HEK293 (cell line): ENCODE data around the gene CEBPA.
A peak's percentile ranks its signal among the peaks of the same experiment; 100 is the strongest.

Experiments
- CTCF ChIA-PET: fragments of 350-600 bp; formaldehyde crosslinking; extraction: SDS; loops from one replicate; lab custom pipeline; 2021; ENCODE audit warnings: antibody characterized with exemption; lab: Yijun Ruan, JAX
- POLR2A ChIA-PET: fragments of 300-600 bp; formaldehyde crosslinking; extraction: SDS; loops from one replicate; lab custom pipeline; 2020; ENCODE audit warnings: antibody characterized with exemption, inconsistent platforms; lab: Yijun Ruan, JAX
- H3K27ac ChIP-seq: fragments of 200-500 bp; sonication (Bioruptor generic); 2 replicates; pipeline ENCODE4 v1.5.1; 2014; ENCODE audit warnings: low read depth, low read length, control low read depth, inconsistent platforms; ENCODE audit errors: extremely low read depth
- H3K36me3 ChIP-seq, 2 experiments: fragments of 200-500 bp in 1 of 2; sonication (Bioruptor generic) in 1 of 2; 1 replicate in 1 of 2; 2 replicates in 1 of 2; pipeline ENCODE4 v1.5.1; 2014 to 2017; ENCODE audit warnings: inconsistent platforms in 2 of 2, low read length in 2 of 2; ENCODE audit not compliant: control insufficient read depth in 2 of 2, insufficient read depth in 1 of 2
- H3K4me1 ChIP-seq: fragments of 200-500 bp; sonication (Bioruptor generic); 2 replicates; pipeline ENCODE4 v1.5.1; 2014; ENCODE audit warnings: mild to moderate bottlenecking, low read length, inconsistent platforms; ENCODE audit not compliant: control insufficient read depth, insufficient read depth
- H3K4me3 ChIP-seq: 2 replicates; pipeline ENCODE4 v1.5.1; 2011; ENCODE audit warnings: low read depth, mild to moderate bottlenecking, control low read depth, low read length, moderate library complexity
- H3K9me3 ChIP-seq: fragments of 200-500 bp; sonication (Bioruptor generic); 2 replicates; pipeline ENCODE4 v1.5.1; 2014; ENCODE audit warnings: low read depth, low read length, inconsistent platforms; ENCODE audit not compliant: control insufficient read depth, insufficient read depth
- FEZF1 ChIP-seq: fragments of 450-650 bp; formaldehyde crosslinking; IDR thresholded peaks from 2 replicates; pipeline ENCODE4 v1.5.1; 2016; ENCODE audit warnings: missing biosample characterization, missing genetic modification characterization
- GLIS1 ChIP-seq: fragments of 450-650 bp; formaldehyde crosslinking; IDR thresholded peaks from 2 replicates; pipeline ENCODE4 v1.5.1; 2016; ENCODE audit warnings: missing biosample characterization, missing genetic modification characterization
- HOXC10 ChIP-seq: sonication (generic); formaldehyde crosslinking; IDR thresholded peaks from 2 replicates; pipeline ENCODE4 v1.8.1; 2023; ENCODE audit warnings: mild to moderate bottlenecking, missing genetic modification reagents
- KLF8 ChIP-seq: fragments of 450-650 bp; formaldehyde crosslinking; IDR thresholded peaks from 2 replicates; pipeline ENCODE4 v1.5.1; 2016; ENCODE audit warnings: missing biosample characterization, missing genetic modification characterization
- MZF1 ChIP-seq: fragments of 450-650 bp; formaldehyde crosslinking; IDR thresholded peaks from 2 replicates; pipeline ENCODE4 v1.5.1; 2017; ENCODE audit warnings: missing biosample characterization, missing genetic modification characterization, borderline replicate concordance
- OVOL3 ChIP-seq: fragments of 450-650 bp; formaldehyde crosslinking; IDR thresholded peaks from 2 replicates; pipeline ENCODE4 v1.5.1; 2016; ENCODE audit warnings: missing biosample characterization, missing genetic modification characterization
- PRDM1 ChIP-seq: fragments of 450-650 bp; formaldehyde crosslinking; IDR thresholded peaks from 2 replicates; pipeline ENCODE4; 2016; ENCODE audit warnings: missing biosample characterization, missing genetic modification characterization
- TCF7L2 ChIP-seq: IDR thresholded peaks from 2 replicates; pipeline ENCODE4 v1.6.1; 2011; ENCODE audit warnings: low read depth, mild to moderate bottlenecking, inconsistent platforms, low read length, moderate library complexity, borderline replicate concordance
- ZBTB7A ChIP-seq: fragments of 450-650 bp; formaldehyde crosslinking; IDR thresholded peaks from 2 replicates; pipeline ENCODE4 v1.5.1; 2016; ENCODE audit warnings: low read depth, missing biosample characterization, missing genetic modification characterization
- ZFHX2 ChIP-seq: fragments of 450-650 bp; formaldehyde crosslinking; conservative IDR thresholded peaks from 2 replicates; pipeline ENCODE4 v1.5.1; 2016; ENCODE audit warnings: missing biosample characterization, missing genetic modification characterization
- ZFP37 ChIP-seq: fragments of 450-650 bp; formaldehyde crosslinking; IDR thresholded peaks from 2 replicates; pipeline ENCODE4 v1.5.1; 2016; ENCODE audit warnings: missing biosample characterization, missing genetic modification characterization
- ZNF112 ChIP-seq: fragments of 450-650 bp; formaldehyde crosslinking; IDR thresholded peaks from 2 replicates; pipeline ENCODE4 v1.5.0; 2017; ENCODE audit warnings: missing biosample characterization, missing genetic modification characterization
- ZNF114 ChIP-seq: fragments of 450-650 bp; formaldehyde crosslinking; IDR thresholded peaks from 2 replicates; pipeline ENCODE4 v1.5.0; 2017; ENCODE audit warnings: missing biosample characterization, missing genetic modification characterization
- ZNF132 ChIP-seq: fragments of 450-650 bp; formaldehyde crosslinking; IDR thresholded peaks from 2 replicates; pipeline ENCODE4 v1.5.1; 2017; ENCODE audit warnings: missing biosample characterization, missing genetic modification characterization, borderline replicate concordance
- ZNF133 ChIP-seq: fragments of 450-650 bp; formaldehyde crosslinking; IDR thresholded peaks from 2 replicates; pipeline ENCODE4 v1.5.1; 2016; ENCODE audit warnings: missing biosample characterization, missing genetic modification characterization
- ZNF175 ChIP-seq: fragments of 450-650 bp; formaldehyde crosslinking; IDR thresholded peaks from 2 replicates; pipeline ENCODE4 v1.5.1; 2016; ENCODE audit warnings: missing biosample characterization, missing genetic modification characterization
- ZNF211 ChIP-seq: fragments of 450-650 bp; formaldehyde crosslinking; IDR thresholded peaks from 2 replicates; pipeline ENCODE4 v1.5.1; 2016; ENCODE audit warnings: low read depth, missing biosample characterization, missing genetic modification characterization
- ZNF239 ChIP-seq: fragments of 450-650 bp; formaldehyde crosslinking; IDR thresholded peaks from 2 replicates; pipeline ENCODE4 v1.5.1; 2016; ENCODE audit warnings: missing biosample characterization, missing genetic modification characterization
- ZNF335 ChIP-seq: fragments of 450-650 bp; formaldehyde crosslinking; conservative IDR thresholded peaks from 2 replicates; pipeline ENCODE4 v1.5.1; 2016; ENCODE audit warnings: missing biosample characterization, missing genetic modification characterization
- ZNF391 ChIP-seq: fragments of 450-650 bp; formaldehyde crosslinking; IDR thresholded peaks from 2 replicates; pipeline ENCODE4 v1.5.1; 2016; ENCODE audit warnings: low read depth, missing biosample characterization, missing genetic modification characterization, borderline replicate concordance
- ZNF473 ChIP-seq: fragments of 450-650 bp; formaldehyde crosslinking; IDR thresholded peaks from 2 replicates; pipeline ENCODE4 v1.5.1; 2017; ENCODE audit warnings: missing biosample characterization, missing genetic modification characterization
- ZNF48 ChIP-seq: fragments of 450-650 bp; formaldehyde crosslinking; IDR thresholded peaks from 2 replicates; pipeline ENCODE4 v1.5.1; 2016; ENCODE audit warnings: missing biosample characterization, missing genetic modification characterization
- ZNF514 ChIP-seq: fragments of 450-650 bp; formaldehyde crosslinking; IDR thresholded peaks from 2 replicates; pipeline ENCODE4 v1.5.1; 2016; ENCODE audit warnings: missing biosample characterization, missing genetic modification characterization
- ZNF530 ChIP-seq: fragments of 450-650 bp; formaldehyde crosslinking; IDR thresholded peaks from 2 replicates; pipeline ENCODE4 v1.5.1; 2016; ENCODE audit warnings: low read depth, missing biosample characterization, missing genetic modification characterization
- ZNF548 ChIP-seq: fragments of 450-650 bp; formaldehyde crosslinking; IDR thresholded peaks from 2 replicates; pipeline ENCODE4 v1.5.1; 2016; ENCODE audit warnings: missing biosample characterization, missing genetic modification characterization
- ZNF560 ChIP-seq: fragments of 450-650 bp; formaldehyde crosslinking; IDR thresholded peaks from 2 replicates; pipeline ENCODE4 v1.5.1; 2017; ENCODE audit warnings: missing biosample characterization, missing genetic modification characterization, borderline replicate concordance
- ZNF624 ChIP-seq: fragments of 450-650 bp; formaldehyde crosslinking; IDR thresholded peaks from 2 replicates; pipeline ENCODE4 v1.5.1; 2017; ENCODE audit warnings: missing biosample characterization, missing genetic modification characterization
- ZNF626 ChIP-seq: fragments of 450-650 bp; sonication (Bioruptor Pico); formaldehyde crosslinking; IDR thresholded peaks from 2 replicates; pipeline ENCODE4 v1.5.1; 2018; ENCODE audit warnings: missing biosample characterization, missing genetic modification characterization, inconsistent platforms
- ZNF707 ChIP-seq: fragments of 450-650 bp; formaldehyde crosslinking; IDR thresholded peaks from 2 replicates; pipeline ENCODE4 v1.5.1; 2016; ENCODE audit warnings: missing biosample characterization, missing genetic modification characterization
- ZNF76 ChIP-seq: fragments of 450-650 bp; formaldehyde crosslinking; IDR thresholded peaks from 2 replicates; pipeline ENCODE4; 2016; ENCODE audit warnings: low read depth, missing biosample characterization, missing genetic modification characterization, borderline replicate concordance
- ZNF785 ChIP-seq: fragments of 450-650 bp; formaldehyde crosslinking; IDR thresholded peaks from 2 replicates; pipeline ENCODE4 v1.5.1; 2016; ENCODE audit warnings: missing biosample characterization, missing genetic modification characterization
- ZSCAN16 ChIP-seq: fragments of 450-650 bp; formaldehyde crosslinking; IDR thresholded peaks from 2 replicates; pipeline ENCODE4 v1.5.1; 2016; ENCODE audit warnings: missing biosample characterization, missing genetic modification characterization
- TF ChIP-seq, protein P1 (sequence below): fragments of 450-650 bp; formaldehyde crosslinking; IDR thresholded peaks from 2 replicates; pipeline ENCODE4 v1.5.1; 2017; ENCODE audit warnings: missing biosample characterization, missing genetic modification characterization
- TF ChIP-seq, protein P2 (sequence below): fragments of 450-650 bp; formaldehyde crosslinking; IDR thresholded peaks from 2 replicates; pipeline ENCODE4 v1.5.1; 2016; ENCODE audit warnings: missing biosample characterization, missing genetic modification characterization

The CEBPA gene

DNA sequence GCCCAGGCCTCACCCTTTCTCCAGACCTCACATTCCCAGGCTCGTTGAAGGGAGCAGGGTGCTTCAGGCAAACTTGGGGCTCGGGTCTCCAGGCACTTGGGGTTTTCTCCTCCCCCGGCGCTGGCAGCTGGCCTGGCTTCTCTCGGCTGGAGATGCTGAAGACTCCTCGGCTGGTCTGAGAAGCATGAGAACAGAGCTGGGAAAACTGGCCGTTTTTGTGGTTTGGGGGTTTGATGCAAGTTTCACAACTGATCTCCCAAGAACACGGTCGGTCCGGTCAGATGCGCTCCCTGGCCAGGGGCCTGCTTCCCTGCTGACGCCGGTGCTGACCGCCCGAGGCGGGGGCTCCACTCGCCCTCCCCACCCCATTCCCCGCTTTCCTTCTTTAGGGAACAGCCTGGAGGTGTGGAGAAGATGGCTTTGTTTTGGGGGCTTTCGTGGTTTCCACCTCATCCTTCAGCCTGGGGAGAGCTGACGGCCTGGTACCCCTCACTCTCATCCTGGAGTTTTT, 35.3 kb downstream of the CEBPA start (continued):
- TF ChIP-seq ZNF560 (tag by site-specific recombination), result no peak
- TF ChIP-seq KLF8 (tag by site-specific recombination), result no peak
- no peak for TF ChIP-seq FEZF1
- no peak for TF ChIP-seq ZNF530 (tag by site-specific recombination)

DNA sequence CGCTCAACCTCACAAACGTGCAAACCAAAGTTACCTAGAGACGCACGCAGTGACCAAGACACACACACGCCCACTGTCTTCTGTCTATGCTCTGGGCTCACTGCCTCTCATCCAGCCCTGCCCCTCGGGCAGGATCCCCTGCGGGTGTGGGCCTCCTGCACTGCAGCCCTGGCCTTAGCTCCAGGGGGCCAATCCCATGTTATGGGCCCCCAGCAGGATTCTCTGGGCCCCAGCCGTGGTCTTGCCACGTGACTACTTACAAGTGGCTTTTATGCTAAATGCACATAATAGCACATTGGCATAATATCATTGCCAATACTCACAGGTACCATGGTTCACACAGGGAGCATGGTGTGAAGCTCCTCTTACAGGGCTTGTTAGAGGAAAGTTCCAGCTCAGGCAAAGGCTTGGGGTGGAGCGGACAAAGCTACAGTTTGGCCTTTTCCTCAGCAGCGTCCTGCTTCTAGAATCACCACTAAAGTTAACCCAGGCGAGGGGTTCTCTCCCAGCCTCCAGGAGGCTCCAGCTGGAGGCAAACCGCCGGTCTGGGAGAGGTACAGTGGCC, 37.4 kb downstream of the CEBPA start:
- Histone ChIP-seq H3K4me1 (no peaks in the 10 kb centered on the region; the same call in 1 of the 2 replicates), H3K36me3 (no peaks in the 10 kb centered on the region; a peak in 1 of 3 replicates), H3K27ac (no peak overlapping the region), H3K9me3 (no peaks in the 10 kb centered on the region), H3K4me3 (no peak overlapping the region)
- POLR2A ChIA-PET, result interaction anchor here (0.6 to 1.2 kb wide), 3 partner anchors 13 to 62 kb away, joined by 4 to 6 read pairs (median 4); no protein-coding TSS in a partner anchor
- CTCF ChIA-PET, result interaction anchor here (0.5 to 1.6 kb wide), 6 partner anchors 37 to 1028 kb away, joined by 3 to 9 read pairs (median 4); partner anchors contain the start of gene CEBPA
- TF ChIP-seq ZNF211 (tag by site-specific recombination) (no peak), ZNF132 (tag by site-specific recombination) (no peak), HOXC10 (no peak), ZNF707 (no peak), MZF1 (tag by site-specific recombination) (no peak), ZNF785 (tag by site-specific recombination) (no peak), ZNF76 (no peak), PRDM1 (tag by site-specific recombination) (no peak), ZBTB7A (tag by site-specific recombination) (no peak), ZNF133 (tag by site-specific recombination) (no peak), ZNF175 (no peak), ZNF114 (tag by site-specific recombination) (no peak), ZNF626 (tag by site-specific recombination) (no peak), ZNF548 (tag by site-specific recombination) (no peak), ZFHX2 (tag by site-specific recombination) (0 out of 2 replicates have a peak, but pooled peaks have one; percentile 16), ZNF335 (tag by site-specific recombination) (no peak), ZNF391 (tag by site-specific recombination) (no peak), FEZF1 (no peak), ZNF514 (tag by site-specific recombination) (no peak), OVOL3 (tag by site-specific recombination) (no peak), ZNF473 (tag by site-specific recombination) (no peak), ZFP37 (tag by site-specific recombination) (no peak), TCF7L2 (no peak), ZNF112 (no peak), ZSCAN16 (tag by site-specific recombination) (no peak), ZNF48 (tag by site-specific recombination) (no peak), ZNF239 (no peak), ZNF624 (tag by site-specific recombination) (no peak), GLIS1 (peak; percentile 99)
- TF ChIP-seq, protein P1, sequence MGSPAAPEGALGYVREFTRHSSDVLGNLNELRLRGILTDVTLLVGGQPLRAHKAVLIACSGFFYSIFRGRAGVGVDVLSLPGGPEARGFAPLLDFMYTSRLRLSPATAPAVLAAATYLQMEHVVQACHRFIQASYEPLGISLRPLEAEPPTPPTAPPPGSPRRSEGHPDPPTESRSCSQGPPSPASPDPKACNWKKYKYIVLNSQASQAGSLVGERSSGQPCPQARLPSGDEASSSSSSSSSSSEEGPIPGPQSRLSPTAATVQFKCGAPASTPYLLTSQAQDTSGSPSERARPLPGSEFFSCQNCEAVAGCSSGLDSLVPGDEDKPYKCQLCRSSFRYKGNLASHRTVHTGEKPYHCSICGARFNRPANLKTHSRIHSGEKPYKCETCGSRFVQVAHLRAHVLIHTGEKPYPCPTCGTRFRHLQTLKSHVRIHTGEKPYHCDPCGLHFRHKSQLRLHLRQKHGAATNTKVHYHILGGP (tag by site-specific recombination), result no peak
- TF ChIP-seq, protein P2, sequence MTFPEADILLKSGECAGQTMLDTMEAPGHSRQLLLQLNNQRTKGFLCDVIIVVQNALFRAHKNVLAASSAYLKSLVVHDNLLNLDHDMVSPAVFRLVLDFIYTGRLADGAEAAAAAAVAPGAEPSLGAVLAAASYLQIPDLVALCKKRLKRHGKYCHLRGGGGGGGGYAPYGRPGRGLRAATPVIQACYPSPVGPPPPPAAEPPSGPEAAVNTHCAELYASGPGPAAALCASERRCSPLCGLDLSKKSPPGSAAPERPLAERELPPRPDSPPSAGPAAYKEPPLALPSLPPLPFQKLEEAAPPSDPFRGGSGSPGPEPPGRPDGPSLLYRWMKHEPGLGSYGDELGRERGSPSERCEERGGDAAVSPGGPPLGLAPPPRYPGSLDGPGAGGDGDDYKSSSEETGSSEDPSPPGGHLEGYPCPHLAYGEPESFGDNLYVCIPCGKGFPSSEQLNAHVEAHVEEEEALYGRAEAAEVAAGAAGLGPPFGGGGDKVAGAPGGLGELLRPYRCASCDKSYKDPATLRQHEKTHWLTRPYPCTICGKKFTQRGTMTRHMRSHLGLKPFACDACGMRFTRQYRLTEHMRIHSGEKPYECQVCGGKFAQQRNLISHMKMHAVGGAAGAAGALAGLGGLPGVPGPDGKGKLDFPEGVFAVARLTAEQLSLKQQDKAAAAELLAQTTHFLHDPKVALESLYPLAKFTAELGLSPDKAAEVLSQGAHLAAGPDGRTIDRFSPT (tag by site-specific recombination), result no peak
